GM12801 (cell line): ENCODE results near the gene TRIM15.

Source experiments
- TF ChIP-seq, protein P1 (sequence below): IDR thresholded peaks from one replicate; pipeline ENCODE4 v1.5.1; 2011; ENCODE audit warnings: control low read depth; ENCODE audit not compliant: insufficient read length; ENCODE audit errors: extremely low read depth

The TRIM15 gene

DNA sequence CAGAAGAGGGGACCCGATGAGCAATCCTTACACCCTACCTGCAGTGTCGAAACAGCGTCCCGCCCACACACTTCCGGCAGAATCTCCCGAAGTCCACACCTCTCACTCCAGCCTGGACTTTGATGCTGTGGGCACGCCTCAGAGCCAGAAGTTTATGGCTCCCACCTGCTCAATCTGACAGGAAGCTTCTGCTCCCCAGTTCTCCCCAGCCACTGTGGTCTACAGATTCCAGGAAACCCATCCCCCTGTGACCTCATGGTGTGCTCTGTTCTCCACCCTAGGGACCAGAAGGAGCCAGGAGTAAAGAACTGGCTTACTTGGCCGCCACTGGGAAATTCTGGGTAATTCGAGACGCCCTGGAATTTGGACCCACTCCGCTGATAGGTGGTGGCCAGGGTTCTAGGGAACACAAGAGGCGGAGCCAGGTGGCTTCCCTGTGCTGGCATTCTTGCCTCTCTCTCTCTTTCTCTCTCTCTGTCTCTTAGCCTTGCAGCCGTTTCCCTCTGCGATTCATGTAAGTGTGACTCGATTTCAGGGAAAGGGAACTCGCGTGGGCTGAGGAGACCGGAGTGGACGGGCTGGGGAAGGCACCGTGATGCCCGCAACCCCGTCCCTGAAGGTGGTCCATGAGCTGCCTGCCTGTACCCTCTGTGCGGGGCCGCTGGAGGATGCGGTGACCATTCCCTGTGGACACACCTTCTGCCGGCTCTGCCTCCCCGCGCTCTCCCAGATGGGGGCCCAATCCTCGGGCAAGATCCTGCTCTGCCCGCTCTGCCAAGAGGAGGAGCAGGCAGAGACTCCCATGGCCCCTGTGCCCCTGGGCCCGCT is at the start of gene TRIM15:
Gene TRIM15 (plus strand): TSS at position 457 of the 828 bp plus-strand sequence. CDS start 139 bp downstream, at position 596.
- TF ChIP-seq, protein P1, sequence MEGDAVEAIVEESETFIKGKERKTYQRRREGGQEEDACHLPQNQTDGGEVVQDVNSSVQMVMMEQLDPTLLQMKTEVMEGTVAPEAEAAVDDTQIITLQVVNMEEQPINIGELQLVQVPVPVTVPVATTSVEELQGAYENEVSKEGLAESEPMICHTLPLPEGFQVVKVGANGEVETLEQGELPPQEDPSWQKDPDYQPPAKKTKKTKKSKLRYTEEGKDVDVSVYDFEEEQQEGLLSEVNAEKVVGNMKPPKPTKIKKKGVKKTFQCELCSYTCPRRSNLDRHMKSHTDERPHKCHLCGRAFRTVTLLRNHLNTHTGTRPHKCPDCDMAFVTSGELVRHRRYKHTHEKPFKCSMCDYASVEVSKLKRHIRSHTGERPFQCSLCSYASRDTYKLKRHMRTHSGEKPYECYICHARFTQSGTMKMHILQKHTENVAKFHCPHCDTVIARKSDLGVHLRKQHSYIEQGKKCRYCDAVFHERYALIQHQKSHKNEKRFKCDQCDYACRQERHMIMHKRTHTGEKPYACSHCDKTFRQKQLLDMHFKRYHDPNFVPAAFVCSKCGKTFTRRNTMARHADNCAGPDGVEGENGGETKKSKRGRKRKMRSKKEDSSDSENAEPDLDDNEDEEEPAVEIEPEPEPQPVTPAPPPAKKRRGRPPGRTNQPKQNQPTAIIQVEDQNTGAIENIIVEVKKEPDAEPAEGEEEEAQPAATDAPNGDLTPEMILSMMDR = no peak

DNA sequence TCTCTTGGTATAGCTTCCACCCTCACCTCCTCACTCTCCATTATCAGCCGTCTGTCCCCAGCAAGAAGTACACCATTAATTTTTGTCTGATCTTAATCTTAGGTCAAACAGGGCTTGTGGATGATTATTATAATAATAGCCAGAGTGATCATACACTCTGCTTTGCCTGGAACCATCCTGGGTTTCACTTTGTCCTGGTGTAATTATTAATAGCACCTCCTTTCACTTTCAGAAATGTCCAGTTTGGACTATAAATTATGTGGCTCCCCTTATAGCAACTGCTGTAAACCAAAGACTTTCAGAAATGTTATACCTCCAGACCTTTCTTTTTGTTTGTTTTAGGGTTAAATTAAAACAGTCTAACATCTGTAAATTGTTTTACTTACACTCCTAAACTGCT is 49.5 kb upstream of the TRIM15 start:
- TF ChIP-seq, protein P1 = no peak

DNA sequence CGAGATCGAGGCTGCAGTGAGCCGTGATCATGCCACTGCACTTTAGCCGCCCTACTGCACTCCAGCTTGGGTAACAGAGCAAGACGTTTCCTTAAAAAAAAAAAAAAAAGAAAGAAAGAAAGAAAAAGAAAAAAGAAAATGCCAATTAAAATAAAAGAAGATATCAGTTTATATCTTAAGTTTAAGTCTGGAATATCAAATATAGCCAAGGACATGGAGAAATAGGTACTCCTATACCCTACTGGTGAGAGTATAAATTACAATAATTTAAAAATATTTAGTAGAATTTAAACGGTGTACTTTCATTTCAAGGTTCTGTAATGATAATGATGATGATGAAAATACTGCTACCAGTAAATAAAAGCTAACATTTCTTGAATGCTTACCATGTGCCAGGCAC is 46.6 kb upstream of the TRIM15 start:
- TF ChIP-seq, protein P1 = no peak

DNA sequence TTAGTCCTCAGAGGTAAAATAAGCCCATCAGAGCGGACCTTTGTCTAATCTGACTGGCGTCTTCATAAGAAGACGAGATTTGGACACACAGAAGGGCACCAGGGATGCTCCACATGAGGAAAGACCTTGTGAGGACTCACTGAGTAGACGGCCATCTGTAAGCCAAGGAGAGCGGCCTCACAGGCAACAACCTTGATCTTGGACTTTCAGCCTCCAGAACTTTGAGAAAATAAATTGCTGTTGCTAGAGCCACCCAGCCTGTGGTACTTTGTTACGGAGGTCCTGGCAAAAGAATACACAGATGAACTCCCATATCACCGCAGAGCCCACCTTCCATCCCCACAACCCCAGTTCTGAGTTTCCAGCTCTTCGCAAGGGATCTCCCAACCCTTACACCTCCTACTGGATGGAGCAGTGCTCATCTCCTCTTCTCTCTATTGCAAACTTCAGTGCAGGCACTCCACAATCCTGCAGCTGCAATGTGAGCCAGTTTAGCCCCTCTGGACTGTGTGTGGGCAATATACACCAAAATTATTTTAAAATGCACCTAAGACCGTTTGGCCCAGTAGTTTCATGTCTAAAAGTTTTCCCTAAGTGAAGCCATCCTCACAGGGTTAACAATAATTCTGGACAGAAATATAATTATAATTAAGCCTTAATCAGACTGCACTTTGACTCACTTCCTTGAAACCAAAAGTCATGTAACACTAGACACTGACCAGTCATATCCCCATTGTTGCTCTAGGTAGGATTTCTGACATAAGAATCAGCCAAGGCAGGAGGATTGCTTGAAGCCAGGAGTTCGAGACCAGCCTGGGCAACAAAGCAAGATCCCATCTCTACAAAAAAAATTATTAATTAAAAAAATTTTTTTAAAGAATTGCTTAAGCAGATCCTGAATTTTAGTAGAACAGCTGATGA is 41.6 kb upstream of the TRIM15 start:
- TF ChIP-seq, protein P1 = no peak

DNA sequence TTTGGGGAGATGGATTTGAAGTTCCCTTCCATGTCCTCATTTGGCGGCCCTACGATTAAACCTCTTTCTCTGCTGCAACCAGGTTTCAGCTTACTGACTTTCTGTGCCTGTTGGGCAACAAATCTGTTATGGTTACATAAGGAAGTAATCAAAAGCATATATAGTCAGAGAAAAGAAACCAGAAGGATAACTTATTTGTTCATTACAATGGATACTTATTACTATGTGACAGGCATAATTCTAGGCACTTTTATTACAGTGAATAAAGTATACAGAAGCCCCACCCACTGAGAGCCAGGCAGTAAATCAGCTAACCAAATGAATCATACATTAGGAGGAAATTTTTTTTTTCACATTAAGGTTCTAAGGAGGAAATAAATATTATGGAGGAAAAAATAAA is 40.8 kb upstream of the TRIM15 start:
- TF ChIP-seq, protein P1 = no peak

DNA sequence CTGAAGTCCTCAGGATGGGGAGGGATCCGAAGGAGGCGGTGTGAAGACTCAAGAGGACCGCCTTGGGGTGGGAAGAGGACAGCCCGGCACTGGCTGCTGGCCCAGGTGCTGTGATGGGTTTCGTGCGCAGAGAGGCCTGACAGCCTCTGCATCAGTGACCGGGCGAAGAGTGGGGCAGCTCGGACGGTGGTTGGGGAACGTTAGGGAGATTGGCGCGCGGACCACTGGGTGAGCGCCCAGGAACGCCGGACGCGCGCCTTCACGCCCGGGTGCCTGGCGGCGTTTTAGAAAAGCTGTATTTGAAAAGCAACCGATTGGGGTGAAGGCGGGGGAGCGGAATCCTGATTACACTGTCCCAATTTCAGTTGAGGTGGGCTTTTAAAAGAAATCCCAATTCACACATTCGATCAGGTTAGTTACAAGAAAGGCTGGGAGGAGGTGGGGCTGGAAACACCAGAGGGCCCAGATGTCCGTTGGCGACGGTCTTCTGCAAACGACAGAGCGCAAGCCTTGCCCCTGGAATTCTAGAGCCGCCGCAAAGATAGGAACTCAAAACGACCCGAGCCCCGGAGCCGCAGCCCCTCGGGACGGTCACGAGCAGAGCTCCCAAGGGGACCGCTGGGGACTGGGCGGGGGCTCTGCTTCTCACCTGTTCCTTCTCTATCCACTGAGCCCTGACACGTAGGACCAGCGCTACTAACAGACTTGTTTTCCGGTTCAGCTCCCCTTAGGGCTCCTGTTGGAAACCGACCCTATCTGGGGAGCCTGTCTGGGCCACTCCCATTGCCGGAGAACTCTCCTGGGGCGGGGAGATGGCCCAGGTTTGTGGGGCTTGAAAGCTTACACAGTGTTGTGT is 35.9 kb upstream of the TRIM15 start:
- TF ChIP-seq, protein P1 = no peak
